NCI-H187 treated with DMSO at 0.1 percent for 48 hours (cell line): ENCODE results near the gene SLC5A5.
A peak's percentile ranks its signal among the peaks of the same experiment; 100 is the strongest.

Experiments used
- DNase-seq: peaks from one replicate; lab custom pipeline; 2025; lab: John Stamatoyannopoulos, UW

SLC5A5 gene

GRCh38 chr19:17847538-17848366, 24.0 kb upstream of the SLC5A5 start, which contains the start of gene JAK3:
JAK3 (minus strand) TSS chr19:17847982; CDS start chr19:17844417, 3,565 bp downstream.
- no peak for DNase-seq

- DNase-seq, result no peak
Measured at GRCh38 chr19:17848595-17849292, 23.0 kb upstream of the SLC5A5 start.

GRCh38 chr19:17854061-17854460, 17.7 kb upstream of the SLC5A5 start:
- DNase-seq, result no peak

- no peak for DNase-seq
Measured at GRCh38 chr19:17855280-17856152, 16.2 kb upstream of the SLC5A5 start.

GRCh38 chr19:17859533-17860330, 12.0 kb upstream of the SLC5A5 start, which contains the start of gene RPL18A:
RPL18A (plus strand) TSS chr19:17859910; CDS start chr19:17859957, 47 bp downstream.
- DNase-seq, result peak; percentile 87

- DNase-seq, result no peak
Measured at GRCh38 chr19:17860331-17860992, 11.3 kb upstream of the SLC5A5 start.

- DNase-seq, result no peak
Measured at GRCh38 chr19:17860993-17861360, 10.8 kb upstream of the SLC5A5 start.

GRCh38 chr19:17861542-17862402, 10.0 kb upstream of the SLC5A5 start:
- no peak for DNase-seq

GRCh38 chr19:17862711-17863519, 8.8 kb upstream of the SLC5A5 start:
- DNase-seq, result no peak

GRCh38 chr19:17863520-17864182, 8.1 kb upstream of the SLC5A5 start:
- no peak for DNase-seq

- no peak for DNase-seq
Measured at GRCh38 chr19:17865364-17866311, 6.1 kb upstream of the SLC5A5 start.

GRCh38 chr19:17866312-17866963, 5.3 kb upstream of the SLC5A5 start:
- no peak for DNase-seq

GRCh38 chr19:17866964-17867486, 4.7 kb upstream of the SLC5A5 start:
- DNase-seq, result no peak

- DNase-seq, result no peak
Measured at GRCh38 chr19:17868669-17869068, 3.1 kb upstream of the SLC5A5 start.

- DNase-seq, result no peak
Measured at GRCh38 chr19:17869114-17869608, 2.6 kb upstream of the SLC5A5 start.
